Mucosa of stomach (tissue), 1 donor: ENCODE results near the gene MAP1S.

Experiments
- H3K27me3 ChIP-seq: one replicate; pipeline ENCODE4 v1.7.0; 2013; ENCODE audit warnings: mild to moderate bottlenecking, low read length; ENCODE audit not compliant: control insufficient read depth, insufficient read depth
- H3K36me3 ChIP-seq: one replicate; pipeline ENCODE4 v1.7.0; 2013; ENCODE audit warnings: low read length; ENCODE audit not compliant: control insufficient read depth, insufficient read depth
- H3K4me1 ChIP-seq: one replicate; pipeline ENCODE4 v1.7.0; 2013; ENCODE audit warnings: mild to moderate bottlenecking, low read length; ENCODE audit not compliant: control insufficient read depth, insufficient read depth
- H3K4me3 ChIP-seq: one replicate; pipeline ENCODE4 v1.7.0; 2013; ENCODE audit warnings: low read length
- H3K9ac ChIP-seq: one replicate; pipeline ENCODE4 v1.7.0; 2013; ENCODE audit warnings: mild to moderate bottlenecking, low read length, moderate library complexity
- H3K9me3 ChIP-seq: one replicate; pipeline ENCODE4 v1.7.0; 2013; ENCODE audit warnings: mild to moderate bottlenecking, low read length, moderate library complexity; ENCODE audit not compliant: control insufficient read depth
- donor health status: Pancreatic carcinoma.

MAP1S gene

GRCh38 chr19:17706750-17707181 lies 12.5 kb upstream of the MAP1S start:
- Histone ChIP-seq H3K4me3 (no peak overlapping the region), H3K9me3 (no peaks in the 10 kb centered on the region), H3K4me1 (no peaks in the 10 kb centered on the region), H3K27me3 (peaks cover 8% of the 10 kb centered on the region), H3K9ac (no peak overlapping the region), H3K36me3 (no peaks in the 10 kb centered on the region)

GRCh38 chr19:17711851-17712250 lies 7.4 kb upstream of the MAP1S start:
- no peaks in the 10 kb centered on the region for H3K36me3 ChIP-seq
- no peak overlapping the region for H3K4me3 ChIP-seq
- H3K9ac ChIP-seq: no peak overlapping the region
- no peaks in the 10 kb centered on the region for H3K4me1 ChIP-seq
- H3K9me3 ChIP-seq: no peaks in the 10 kb centered on the region
- H3K27me3 ChIP-seq: peaks cover 2% of the 10 kb centered on the region

- Histone ChIP-seq H3K36me3 (no peaks in the 10 kb centered on the region), H3K9ac (no peak overlapping the region), H3K4me1 (peaks cover 25% of the 10 kb centered on the region), H3K9me3 (no peaks in the 10 kb centered on the region), H3K27me3 (no peaks in the 10 kb centered on the region), H3K4me3 (no peak overlapping the region)
Measured at GRCh38 chr19:17716309-17716929, 2.9 kb upstream of the MAP1S start.

GRCh38 chr19:17718550-17718946 lies 732 bp upstream of the MAP1S start:
- Histone ChIP-seq H3K4me3 (no peak overlapping the region), H3K9me3 (no peaks in the 10 kb centered on the region), H3K4me1 (peaks cover 32% of the 10 kb centered on the region), H3K27me3 (no peaks in the 10 kb centered on the region), H3K36me3 (peaks cover 6% of the 10 kb centered on the region), H3K9ac (no peak overlapping the region)

GRCh38 chr19:17719730-17720400 lies 585 bp downstream of the MAP1S start:
- H3K9me3 ChIP-seq: no peaks in the 10 kb centered on the region
- H3K36me3 ChIP-seq: peaks cover 6% of the 10 kb centered on the region
- no peaks in the 10 kb centered on the region for H3K27me3 ChIP-seq
- H3K9ac ChIP-seq: peak overlapping the region; percentile 78
- peaks cover 32% of the 10 kb centered on the region for H3K4me1 ChIP-seq
- peak overlapping the region; percentile 3 for H3K4me3 ChIP-seq

- Histone ChIP-seq H3K27me3 (no peaks in the 10 kb centered on the region), H3K9ac (peak overlapping the region; percentile 78), H3K36me3 (peaks cover 6% of the 10 kb centered on the region), H3K4me3 (peak overlapping the region; percentile 3), H3K4me1 (peaks cover 32% of the 10 kb centered on the region), H3K9me3 (no peaks in the 10 kb centered on the region)
Measured at GRCh38 chr19:17720440-17720839, 1.2 kb downstream of the MAP1S start.

- no peaks in the 10 kb centered on the region for H3K9me3 ChIP-seq
- no peaks in the 10 kb centered on the region for H3K27me3 ChIP-seq
- H3K36me3 ChIP-seq: peaks cover 6% of the 10 kb centered on the region
- no peak overlapping the region for H3K4me3 ChIP-seq
- no peak overlapping the region for H3K9ac ChIP-seq
- peaks cover 32% of the 10 kb centered on the region for H3K4me1 ChIP-seq
Measured at GRCh38 chr19:17721111-17721628, 1.9 kb downstream of the MAP1S start.

GRCh38 chr19:17721821-17722220 lies 2.5 kb downstream of the MAP1S start:
- Histone ChIP-seq H3K9ac (peak overlapping the region; percentile 4), H3K4me1 (peaks cover 32% of the 10 kb centered on the region), H3K9me3 (no peaks in the 10 kb centered on the region), H3K36me3 (peaks cover 6% of the 10 kb centered on the region), H3K27me3 (no peaks in the 10 kb centered on the region), H3K4me3 (no peak overlapping the region)

- Histone ChIP-seq H3K9ac (no peak overlapping the region), H3K27me3 (no peaks in the 10 kb centered on the region), H3K36me3 (peaks cover 6% of the 10 kb centered on the region), H3K4me3 (no peak overlapping the region), H3K4me1 (peaks cover 25% of the 10 kb centered on the region), H3K9me3 (no peaks in the 10 kb centered on the region)
Measured at GRCh38 chr19:17722655-17723240, 3.5 kb downstream of the MAP1S start.

GRCh38 chr19:17724655-17725054 lies 5.4 kb downstream of the MAP1S start:
- Histone ChIP-seq H3K4me1 (peaks cover 21% of the 10 kb centered on the region), H3K36me3 (peaks cover 6% of the 10 kb centered on the region), H3K27me3 (no peaks in the 10 kb centered on the region), H3K9ac (no peak overlapping the region), H3K9me3 (no peaks in the 10 kb centered on the region), H3K4me3 (no peak overlapping the region)

GRCh38 chr19:17725422-17726078 lies 6.3 kb downstream of the MAP1S start:
- Histone ChIP-seq H3K4me1 (peaks cover 16% of the 10 kb centered on the region), H3K9me3 (no peaks in the 10 kb centered on the region), H3K9ac (no peak overlapping the region), H3K4me3 (no peak overlapping the region), H3K36me3 (peaks cover 6% of the 10 kb centered on the region), H3K27me3 (no peaks in the 10 kb centered on the region)
